Upper lobe of left lung (tissue), 6 donors: ENCODE measurements around the gene ATOSA. TPM values are rescaled to one million over a fixed set of nuclear protein-coding genes. Genes with fewer than 3 reads are reported as not detected.

Source experiments
- ATAC-seq, 2 donors: fragments of 200-7000 bp; cut with Tn5 transposase; one replicate each; pipeline ENCODE4 v1.9.1; 2022; ENCODE audit warnings: mild to moderate bottlenecking in 2 of 2, moderate library complexity in 2 of 2; ENCODE audit not compliant: low FRiP score in 2 of 2
- DNase-seq, 2 donors: peaks; one replicate each; pipeline ENCODE4 v3.0.0-alpha.2; 2019 to 2020
- H3K27ac ChIP-seq, 4 donors: fragments of 200-600 bp; sonication (generic); one replicate each; pipeline ENCODE4 v1.5.1; 2016 to 2019
- H3K27me3 ChIP-seq, 4 donors: fragments of 200-600 bp; sonication (generic); one replicate each; pipeline ENCODE4 v1.5.1; 2017 to 2019
- H3K36me3 ChIP-seq, 4 donors: fragments of 200-600 bp; sonication (generic); one replicate each; pipeline ENCODE4 v1.5.1; 2016 to 2019
- H3K4me1 ChIP-seq, 4 donors: fragments of 200-600 bp; sonication (generic); one replicate each; pipeline ENCODE4 v1.5.1; 2018 to 2019
- H3K4me3 ChIP-seq, 4 donors: fragments of 200-600 bp; sonication (generic); one replicate each; pipeline ENCODE4 v1.5.1; 2017 to 2019; ENCODE audit warnings: mild to moderate bottlenecking in 2 of 4, moderate library complexity in 1 of 4
- H3K9me3 ChIP-seq, 4 donors: fragments of 200-600 bp; sonication (generic); one replicate each; pipeline ENCODE4 v1.5.1; 2018 to 2019
- EP300 ChIP-seq, 4 donors: sonication (generic); formaldehyde crosslinking; IDR thresholded peaks; one replicate each; pipeline ENCODE4 v1.5.1; 2017; ENCODE audit warnings: antibody characterized with exemption in 4 of 4, control low read depth in 2 of 4
- POLR2A ChIP-seq, 4 donors: fragments of 450-650 bp; IDR thresholded peaks; one replicate each; pipeline ENCODE4 v1.5.1; 2016 to 2017; ENCODE audit warnings: antibody characterized with exemption in 4 of 4, mild to moderate bottlenecking in 2 of 4
- POLR2AphosphoS5 ChIP-seq, 2 donors: sonication (generic); formaldehyde crosslinking; IDR thresholded peaks; one replicate each; pipeline ENCODE4 v1.5.1; 2017; ENCODE audit warnings: antibody characterized with exemption in 2 of 2
- WGBS, 2 donors: methylation state at CpG; one replicate each; pipeline ENCODE4 v1.1.5; 2017 to 2018; 5-methylcytosine and 5-hydroxymethylcytosine counted together
- total RNA-seq, 6 donors: library from RNA; depleted of rRNA in 4 of 6; stranded (reverse); fragments of >200 nt in 4 of 6; gene quantifications; one replicate each; pipeline versions ENCODE4 v1.1.0 to v1.2.1, GENCODE V29; 2016 to 2021
- TF ChIP-seq, protein P1 (sequence below), 6 experiments: fragments of 450-650 bp in 4 of 6; fragments of 200-600 bp in 2 of 6; sonication (generic) in 2 of 6; IDR thresholded peaks; one replicate each; pipeline ENCODE4 v1.5.1; 2016 to 2019; ENCODE audit warnings: antibody characterized with exemption in 6 of 6
- donor health status: DM: no; HTN: no; CAD: no; lungs with moderate emphysema.
- donor health status: DM: no; HTN: yes; CAD: no; lungs with severe emphysema.

The ATOSA gene
- total RNA-seq, 6 donors from 2014 or later, result 30.8 to 115 (median 45.4) TPM

DNA sequence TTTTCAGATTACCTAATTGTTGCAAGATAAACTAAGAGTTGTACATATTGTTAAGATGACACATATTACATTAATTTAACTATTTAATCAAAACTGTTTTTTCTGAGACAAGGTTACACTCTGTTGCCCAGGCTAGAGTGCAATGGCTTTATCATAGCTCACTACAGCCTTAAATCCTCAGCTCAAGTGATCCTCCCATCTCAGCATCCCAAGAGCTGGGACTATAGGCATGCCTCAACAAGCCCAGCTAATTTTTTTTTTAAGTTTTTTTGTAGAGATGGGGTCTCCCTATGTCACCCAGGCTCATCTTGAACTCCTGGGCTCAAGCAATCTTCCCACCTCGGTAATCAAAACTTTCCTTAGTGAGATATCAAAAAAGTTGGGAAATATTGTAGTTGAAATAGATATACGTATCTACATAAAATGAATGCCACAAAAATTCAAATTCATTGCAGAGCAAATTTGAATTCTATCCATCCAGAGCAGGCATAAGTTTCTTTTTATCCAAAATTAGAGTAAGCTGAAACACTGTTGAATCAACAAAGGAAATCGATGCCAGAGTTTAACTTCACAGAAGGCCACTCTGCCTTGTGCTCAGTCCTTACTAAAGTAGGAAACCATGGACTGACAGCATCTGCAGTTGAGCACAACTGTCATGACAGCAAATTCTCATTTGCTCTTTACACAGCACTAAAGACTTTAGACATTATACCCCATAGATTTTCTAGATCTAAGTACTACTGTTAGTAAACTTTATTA is 15.5 kb downstream of the ATOSA start:
- TF ChIP-seq POLR2AphosphoS5 (IDR thresholded peaks at IDR 0.05), result no peak
- TF ChIP-seq POLR2A (IDR thresholded peaks at IDR 0.05), result no peak
- TF ChIP-seq, protein P1, sequence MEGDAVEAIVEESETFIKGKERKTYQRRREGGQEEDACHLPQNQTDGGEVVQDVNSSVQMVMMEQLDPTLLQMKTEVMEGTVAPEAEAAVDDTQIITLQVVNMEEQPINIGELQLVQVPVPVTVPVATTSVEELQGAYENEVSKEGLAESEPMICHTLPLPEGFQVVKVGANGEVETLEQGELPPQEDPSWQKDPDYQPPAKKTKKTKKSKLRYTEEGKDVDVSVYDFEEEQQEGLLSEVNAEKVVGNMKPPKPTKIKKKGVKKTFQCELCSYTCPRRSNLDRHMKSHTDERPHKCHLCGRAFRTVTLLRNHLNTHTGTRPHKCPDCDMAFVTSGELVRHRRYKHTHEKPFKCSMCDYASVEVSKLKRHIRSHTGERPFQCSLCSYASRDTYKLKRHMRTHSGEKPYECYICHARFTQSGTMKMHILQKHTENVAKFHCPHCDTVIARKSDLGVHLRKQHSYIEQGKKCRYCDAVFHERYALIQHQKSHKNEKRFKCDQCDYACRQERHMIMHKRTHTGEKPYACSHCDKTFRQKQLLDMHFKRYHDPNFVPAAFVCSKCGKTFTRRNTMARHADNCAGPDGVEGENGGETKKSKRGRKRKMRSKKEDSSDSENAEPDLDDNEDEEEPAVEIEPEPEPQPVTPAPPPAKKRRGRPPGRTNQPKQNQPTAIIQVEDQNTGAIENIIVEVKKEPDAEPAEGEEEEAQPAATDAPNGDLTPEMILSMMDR (IDR thresholded peaks at IDR 0.05), result no peak
- no peak for TF ChIP-seq EP300 (IDR thresholded peaks at IDR 0.05)
- DNase-seq (no peak), ATAC-seq (no peak)
- no peaks in the 10 kb centered on the region for H3K27me3 ChIP-seq
- peaks cover 7 to 79% (median 34%) of the 10 kb centered on the region in 4 donors for H3K36me3 ChIP-seq
- H3K4me1 ChIP-seq, result peaks cover 0 to 5% (median 0%) of the 10 kb centered on the region in 4 donors
- no peak overlapping the region for H3K4me3 ChIP-seq
- WGBS, 2 donors, result 90 to 91% methylated on average over 3 of the region's 3 CpGs
- no peaks in the 10 kb centered on the region for H3K9me3 ChIP-seq
- no peak overlapping the region for H3K27ac ChIP-seq

- H3K36me3 ChIP-seq, result peaks cover 7 to 77% (median 19%) of the 10 kb centered on the region in 4 donors
- 77 to 85% methylated on average over 1 of the region's 1 CpG for WGBS, 2 donors
These were observed 17.3 kb downstream of the ATOSA start for GRCh38 chr15:52661909-52662308.

GRCh38 chr15:52660192-52660591 is 19.0 kb downstream of the ATOSA start:
- 93 to 95% methylated on average over 3 of the region's 3 CpGs for WGBS, 2 donors
- Histone ChIP-seq H3K4me3 (no peak overlapping the region), H3K36me3 (peaks cover 4 to 65% (median 15%) of the 10 kb centered on the region in 4 donors), H3K4me1 (peaks cover 12 to 30% (median 22%) of the 10 kb centered on the region in 4 donors), H3K27ac (no peak overlapping the region), H3K9me3 (no peaks in the 10 kb centered on the region), H3K27me3 (no peaks in the 10 kb centered on the region)
- DNase-seq (no peak), ATAC-seq (no peak)
- TF ChIP-seq EP300 (IDR thresholded peaks at IDR 0.05) (no peak), POLR2A (IDR thresholded peaks at IDR 0.05) (no peak)
- TF ChIP-seq, protein P1 (IDR thresholded peaks at IDR 0.05), result no peak

More at GRCh38 chr15:52661909-52662308, 17.3 kb downstream of the ATOSA start:
- DNase-seq, result no peak
- Histone ChIP-seq H3K27me3 (no peaks in the 10 kb centered on the region), H3K4me1 (peaks cover 6 to 18% (median 12%) of the 10 kb centered on the region in 4 donors), H3K4me3 (no peak overlapping the region), H3K9me3 (no peaks in the 10 kb centered on the region), H3K27ac (no peak overlapping the region)
- no peak for TF ChIP-seq EP300 (IDR thresholded peaks at IDR 0.05)
- no peak for TF ChIP-seq POLR2AphosphoS5 (IDR thresholded peaks at IDR 0.05)
- TF ChIP-seq POLR2A (IDR thresholded peaks at IDR 0.05), result no peak
- TF ChIP-seq, protein P1 (IDR thresholded peaks at IDR 0.05), result no peak
- ATAC-seq, result no peak

DNA sequence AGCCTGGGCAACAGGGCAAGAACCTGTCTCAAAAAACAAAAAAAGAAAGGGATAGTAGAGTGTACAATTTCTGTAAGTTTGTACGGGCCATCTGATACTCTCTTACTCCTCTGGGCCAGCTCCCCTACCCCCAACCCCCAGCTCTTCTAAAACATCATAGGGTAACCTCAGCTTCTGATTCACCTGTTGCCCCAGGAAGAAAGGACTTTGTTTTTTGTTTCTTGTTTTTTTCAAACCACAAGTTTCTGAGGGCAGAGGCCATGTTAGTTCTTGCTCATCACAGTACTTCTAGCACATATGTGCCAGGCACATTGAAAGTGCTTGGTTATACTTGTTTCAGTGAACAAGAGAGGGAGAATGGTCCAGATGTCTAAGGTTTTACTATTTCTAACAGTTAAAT is 20.2 kb downstream of the ATOSA start:
- H3K9me3 ChIP-seq, result no peaks in the 10 kb centered on the region
- H3K27me3 ChIP-seq, result no peaks in the 10 kb centered on the region
- WGBS, 2 donors, result 76 to 91% methylated on average over 1 of the region's 1 CpG
- H3K4me1 ChIP-seq, result peaks cover 12 to 30% (median 22%) of the 10 kb centered on the region in 4 donors
- no peak for TF ChIP-seq EP300 (IDR thresholded peaks at IDR 0.05)
- TF ChIP-seq, protein P1 (IDR thresholded peaks at IDR 0.05), result no peak
- TF ChIP-seq POLR2A (IDR thresholded peaks at IDR 0.05), result no peak
- no peak for TF ChIP-seq POLR2AphosphoS5 (IDR thresholded peaks at IDR 0.05)
- no peak for DNase-seq
- H3K36me3 ChIP-seq, result peaks cover 0 to 53% (median 6%) of the 10 kb centered on the region in 4 donors
- no peak overlapping the region for H3K4me3 ChIP-seq
- ATAC-seq, result no peak
- H3K27ac ChIP-seq, result peak overlapping the region in 2 of 4 donors; percentile 14 to 27
